GM19467 (cell line): ENCODE results near the gene CDH4.

ENCODE experiments used
- ATAC-seq: cut with Tn5 transposase; IDR thresholded peaks from one replicate; pipeline ENCODE4 v1.9.1; 2021; ENCODE audit warnings: mild to moderate bottlenecking, moderate library complexity; ENCODE audit not compliant: unreplicated experiment

Gene CDH4

GRCh38 chr20:61543931-61544745 is 292.1 kb downstream of the CDH4 start:
- no peak for ATAC-seq

DNA sequence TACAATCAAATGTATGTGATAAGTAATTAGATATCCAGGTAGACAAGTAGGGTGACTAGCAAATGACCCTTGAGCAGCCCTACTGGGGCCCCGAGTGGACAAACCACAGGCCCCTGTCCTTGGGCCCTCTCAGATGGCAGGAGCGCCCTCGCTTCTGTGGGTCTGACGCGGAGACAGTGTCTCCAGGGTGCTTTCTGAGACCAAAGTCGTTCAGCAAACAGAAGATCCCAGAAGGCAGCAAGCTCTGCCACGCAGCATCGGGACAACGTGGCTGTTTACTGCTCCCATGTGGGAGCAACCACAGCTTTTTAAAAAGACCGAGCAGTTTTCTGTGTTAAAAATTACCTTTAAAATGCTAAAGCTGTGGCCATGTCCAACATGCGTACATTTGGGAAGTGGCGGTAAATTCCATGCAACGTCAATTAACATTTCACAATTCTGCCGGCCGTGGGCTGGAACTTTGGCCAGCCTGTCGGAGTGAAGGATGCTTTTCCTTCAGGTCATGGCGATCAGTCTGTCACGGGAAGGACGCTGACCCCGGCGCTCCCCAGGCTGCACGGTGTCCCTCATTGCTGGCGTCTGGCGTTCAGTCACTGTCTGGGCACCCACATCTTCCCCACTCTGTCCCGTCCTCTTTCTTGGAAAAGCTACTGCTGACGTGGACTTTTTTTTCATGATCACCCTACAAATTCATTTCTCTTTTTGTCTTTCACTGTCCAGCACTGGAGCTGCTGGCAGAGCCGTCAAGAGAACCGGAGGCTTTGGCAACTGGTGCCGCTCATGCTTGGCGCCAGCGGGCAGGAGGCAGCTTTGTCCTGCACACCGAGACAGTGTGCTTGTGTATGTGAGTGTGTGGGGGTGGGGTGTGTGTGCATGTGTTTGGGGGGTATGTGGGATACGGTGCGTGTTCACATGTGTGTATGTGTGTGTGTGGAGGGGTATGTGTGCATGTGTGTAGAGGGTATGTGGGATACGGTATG is 293.1 kb downstream of the CDH4 start:
- ATAC-seq, result no peak

DNA sequence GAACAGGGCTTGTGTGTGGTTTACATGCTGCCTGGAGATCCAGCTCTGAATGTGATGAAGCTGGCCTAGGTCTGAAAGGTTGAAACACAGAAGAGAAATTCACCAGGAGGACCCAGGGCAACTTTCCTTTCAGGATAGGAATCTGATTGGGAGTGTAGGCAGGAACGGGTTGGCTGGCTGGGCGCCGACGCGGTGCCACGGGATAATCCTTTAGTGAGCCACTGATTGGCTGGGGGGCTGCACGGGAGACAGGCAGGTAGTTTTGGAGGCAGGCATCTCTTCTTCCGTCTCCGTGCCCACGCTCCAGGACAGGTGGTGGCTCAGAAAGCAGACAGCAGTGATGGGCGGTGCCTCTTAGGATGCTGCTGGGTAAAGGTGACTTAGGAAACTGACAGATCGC is 294.6 kb downstream of the CDH4 start:
- no peak for ATAC-seq

DNA sequence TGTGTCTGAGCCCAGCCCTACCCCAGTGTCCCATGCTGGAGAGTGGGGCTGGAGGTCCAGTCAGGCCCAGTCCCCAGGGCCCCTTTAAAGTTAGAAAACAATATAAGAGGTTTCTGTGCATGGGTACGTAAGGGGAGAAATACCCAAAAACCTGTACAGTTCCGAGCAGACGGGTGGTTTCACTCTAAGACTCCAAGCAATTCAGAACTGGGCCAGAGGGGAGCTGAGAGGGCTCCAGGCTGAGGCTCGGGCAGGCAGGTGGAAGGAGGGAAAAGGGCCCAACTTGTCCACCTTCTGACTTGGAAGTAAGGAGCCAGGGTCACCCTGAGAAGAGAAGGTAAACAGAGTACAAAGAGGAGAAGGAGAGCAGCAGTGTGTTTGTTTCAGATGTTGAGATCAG is 296.0 kb downstream of the CDH4 start:
- no peak for ATAC-seq

DNA sequence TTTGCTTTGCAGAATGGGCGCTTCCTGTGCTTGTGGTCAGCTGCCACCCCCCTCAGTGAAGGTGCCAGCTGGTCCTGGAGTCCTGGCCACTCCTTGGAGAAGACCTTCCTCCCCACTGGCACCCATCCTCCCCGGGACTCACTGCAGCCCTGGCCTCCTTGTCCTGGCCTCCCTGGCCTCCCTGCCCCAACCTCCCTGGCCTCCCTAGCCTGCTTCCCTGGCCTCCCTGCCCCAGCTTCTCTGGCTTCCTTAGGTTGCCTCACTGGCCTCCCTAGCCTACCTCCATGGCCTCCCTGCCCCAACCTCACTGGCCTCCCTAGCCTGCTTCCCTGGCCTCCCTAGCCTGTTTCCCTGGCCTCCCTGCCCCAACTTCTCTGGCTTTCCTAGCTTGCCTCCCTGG is 297.8 kb downstream of the CDH4 start:
- ATAC-seq, result no peak

DNA sequence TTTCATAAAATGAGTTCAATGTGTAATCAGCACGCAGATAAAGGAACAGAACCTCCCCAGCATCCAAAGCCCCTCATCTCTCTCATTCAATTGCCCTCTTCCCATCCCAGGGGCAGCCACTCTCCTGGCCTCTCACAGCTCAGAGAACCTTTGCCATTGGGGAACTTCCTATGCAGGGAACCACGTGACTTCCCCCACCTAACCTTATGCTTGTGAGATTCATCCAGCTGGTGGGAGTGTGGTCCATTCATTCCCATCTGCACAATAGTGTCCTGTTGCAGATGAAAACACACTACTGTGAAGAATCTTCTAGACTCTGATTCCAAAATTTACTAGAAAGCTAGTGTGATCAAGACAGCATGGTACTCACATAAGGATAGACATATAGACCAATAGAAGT is 299.3 kb downstream of the CDH4 start:
- no peak for ATAC-seq

DNA sequence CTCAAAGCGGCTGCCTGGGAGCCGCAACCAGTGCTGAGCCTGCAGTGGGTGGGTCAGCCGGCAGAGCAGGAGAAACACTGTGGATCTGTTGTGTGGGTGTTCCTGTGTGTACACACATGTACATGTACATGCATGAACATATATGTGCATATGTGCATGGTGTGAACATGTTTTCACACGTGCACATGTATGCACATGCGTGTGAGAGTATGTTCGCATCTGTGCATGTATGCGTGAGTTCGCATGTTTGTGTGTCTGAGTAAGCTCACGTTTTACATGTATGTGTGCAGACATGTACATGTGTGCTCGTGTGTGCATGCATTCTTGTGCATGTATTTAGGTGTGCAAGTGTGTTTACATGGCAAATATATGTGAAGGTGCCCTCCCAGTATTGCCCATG is 302.6 kb downstream of the CDH4 start:
- ATAC-seq, result no peak

GRCh38 chr20:61555566-61555965 is 303.5 kb downstream of the CDH4 start:
- no peak for ATAC-seq

DNA sequence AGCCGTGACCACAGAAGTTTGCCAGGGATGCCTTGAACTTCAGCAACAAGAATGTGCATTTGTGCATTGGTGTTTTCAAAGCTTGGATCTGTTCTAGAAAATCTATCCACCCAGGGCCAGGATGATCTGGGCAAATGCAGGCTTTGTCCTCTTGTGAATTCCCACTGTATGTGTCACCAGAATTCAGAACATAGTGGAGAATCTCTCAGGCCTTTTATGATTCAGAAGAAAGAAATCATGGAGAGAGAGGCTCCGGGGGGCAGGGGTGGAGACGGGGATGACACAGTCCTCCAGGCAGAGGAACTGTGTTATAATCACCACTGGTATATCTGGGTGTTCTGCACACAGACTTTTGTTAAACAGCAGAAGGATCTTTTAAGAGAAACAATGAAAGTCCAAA is 304.1 kb downstream of the CDH4 start:
- ATAC-seq, result no peak

- no peak for ATAC-seq
Measured at GRCh38 chr20:61556673-61557072, 304.6 kb downstream of the CDH4 start.

DNA sequence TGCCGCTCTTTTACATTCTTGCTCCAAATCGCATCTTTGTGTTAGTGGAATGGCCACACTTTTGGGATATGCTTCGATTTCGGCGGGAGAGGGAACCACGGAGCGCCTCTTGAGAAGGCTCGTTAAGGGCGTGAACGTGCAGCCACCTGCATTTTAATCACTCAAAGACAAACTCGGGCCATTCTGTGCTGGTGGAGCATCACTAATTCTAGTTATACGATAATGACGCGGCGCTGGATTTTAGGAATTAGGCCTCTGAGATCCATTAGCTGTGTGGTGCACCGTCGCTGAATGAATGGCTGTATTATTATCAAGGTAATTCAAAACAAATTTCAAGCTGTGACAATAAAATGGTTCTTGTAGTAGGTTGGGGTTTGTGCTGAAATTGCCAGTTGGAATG is 305.6 kb downstream of the CDH4 start:
- ATAC-seq, result no peak

DNA sequence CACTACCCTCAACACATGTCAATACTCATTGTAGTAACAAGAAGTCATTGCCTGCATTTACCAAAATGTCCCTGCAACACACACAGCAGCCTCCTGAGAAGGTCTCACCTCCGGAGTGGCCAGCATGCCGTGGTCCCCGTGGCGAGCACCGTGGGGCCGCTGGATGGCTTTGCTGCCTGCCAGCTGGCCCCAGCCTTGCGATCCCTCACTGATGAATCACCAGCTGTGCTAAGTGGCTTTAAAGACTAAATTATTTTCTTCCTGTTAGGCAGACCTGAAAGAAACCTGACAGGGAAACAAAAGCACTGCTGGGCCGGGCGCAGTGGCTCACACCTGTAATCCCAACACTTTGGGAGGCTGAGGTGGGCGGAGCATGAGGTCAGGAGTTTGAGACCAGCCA is 306.7 kb downstream of the CDH4 start:
- no peak for ATAC-seq

GRCh38 chr20:61559706-61560315 is 307.8 kb downstream of the CDH4 start:
- no peak for ATAC-seq

DNA sequence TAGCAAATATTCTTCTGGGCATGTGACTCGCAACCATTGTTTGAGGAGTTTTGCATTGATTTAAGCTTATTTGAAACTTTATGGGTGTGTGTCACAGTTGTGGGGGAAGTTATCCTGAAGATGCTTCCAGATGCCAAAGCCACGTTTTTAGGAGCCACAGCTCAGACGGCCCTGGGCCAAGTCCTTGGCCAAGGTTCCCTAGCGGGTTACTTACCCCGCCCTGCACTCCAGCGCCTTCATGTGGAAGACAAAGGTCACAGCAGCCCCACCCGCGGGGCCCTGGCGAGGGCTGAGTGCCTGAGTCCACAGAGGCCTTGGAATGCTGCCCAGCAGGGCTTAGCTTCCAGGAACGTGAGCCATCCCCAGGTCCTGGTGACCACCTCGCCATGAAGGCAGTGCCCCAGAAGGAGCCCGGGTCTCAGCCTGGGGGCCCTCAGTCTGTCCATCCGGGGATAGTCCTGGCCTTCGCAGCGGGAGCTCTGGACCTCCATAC is 308.3 kb downstream of the CDH4 start:
- no peak for ATAC-seq

GRCh38 chr20:61561111-61561830 is 309.2 kb downstream of the CDH4 start:
- no peak for ATAC-seq

DNA sequence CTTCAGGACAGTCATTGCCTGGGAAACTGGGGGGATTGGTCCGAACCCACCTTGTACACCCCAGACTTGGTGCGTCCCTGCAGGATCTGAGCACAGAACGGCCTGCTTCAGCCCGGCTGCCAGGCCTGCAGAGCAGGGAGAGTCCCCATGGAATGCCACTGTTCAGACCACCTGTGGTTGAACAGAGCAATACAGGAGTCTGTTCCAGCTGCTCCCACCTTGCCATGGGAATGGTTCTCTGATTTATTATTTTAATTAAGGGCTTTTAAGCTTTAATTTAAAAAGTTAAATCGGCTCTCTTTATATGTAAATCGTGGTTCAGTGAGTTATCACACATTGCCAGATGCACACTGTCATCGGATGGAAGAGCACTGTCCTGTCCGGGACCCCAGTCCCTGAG is 310.4 kb downstream of the CDH4 start:
- ATAC-seq, result no peak

- ATAC-seq, result no peak
Measured at GRCh38 chr20:61562897-61563504, 310.9 kb downstream of the CDH4 start.

DNA sequence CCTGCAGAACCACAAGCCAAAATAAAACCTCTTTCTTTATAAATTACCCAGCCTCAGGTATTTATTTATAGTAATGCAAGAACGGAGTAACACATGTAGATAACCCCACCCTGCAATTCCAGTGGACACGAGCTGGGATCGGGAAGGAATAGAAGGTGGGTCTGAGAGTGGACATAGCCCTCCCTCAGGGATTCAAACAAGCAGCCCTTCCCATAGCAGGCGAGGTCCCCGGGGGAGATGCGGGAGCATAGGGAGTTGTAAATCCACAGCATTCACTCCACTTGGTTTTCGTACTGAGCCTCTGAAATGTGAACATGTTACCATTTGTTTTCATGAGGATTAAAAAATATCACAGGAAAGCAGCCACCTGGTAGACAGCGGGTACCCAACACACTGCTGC is 312.6 kb downstream of the CDH4 start:
- ATAC-seq, result no peak

- no peak for ATAC-seq
Measured at GRCh38 chr20:61565791-61566190, 313.7 kb downstream of the CDH4 start.

- no peak for ATAC-seq
Measured at GRCh38 chr20:61566691-61567090, 314.6 kb downstream of the CDH4 start.
